Chondrocyte (in vitro differentiated cells): ENCODE data around the gene CDH11. TPM values are rescaled to one million over a fixed set of nuclear protein-coding genes. Genes with fewer than 3 reads are reported as not detected.

ENCODE experiments used
- DNase-seq: peaks from one replicate; pipeline ENCODE4 v3.0.0; 2021; ENCODE audit warnings: mixed read lengths, low spot score
- H3K27ac Mint-ChIP-seq: one replicate; pipeline ENCODE4 v1.8.0; 2021; ENCODE audit warnings: mild to moderate bottlenecking, moderate library complexity, mixed read lengths; ENCODE audit not compliant: unreplicated experiment
- H3K27me3 Mint-ChIP-seq: 2 replicates; pipeline ENCODE4 v1.8.0; 2021; ENCODE audit warnings: low read depth, mixed read lengths
- H3K36me3 Mint-ChIP-seq: 2 replicates; pipeline ENCODE4 v1.8.0; 2021; ENCODE audit warnings: low read depth, mixed read lengths
- H3K4me1 Mint-ChIP-seq: 2 replicates; pipeline ENCODE4 v1.8.0; 2021; ENCODE audit warnings: low read depth, mild to moderate bottlenecking, mixed read lengths
- H3K4me3 Mint-ChIP-seq: one replicate; pipeline ENCODE4 v1.8.0; 2021; ENCODE audit warnings: mild to moderate bottlenecking, moderate library complexity, mixed read lengths; ENCODE audit not compliant: unreplicated experiment
- H3K9me3 Mint-ChIP-seq: 2 replicates; pipeline ENCODE4 v1.8.0; 2021; ENCODE audit warnings: low read depth, mixed read lengths
- CTCF ChIP-seq: fragments of 200-600 bp; sonication (generic); IDR thresholded peaks from 2 replicates; pipeline ENCODE4 v1.5.0; 2021; ENCODE audit warnings: antibody characterized with exemption, mild to moderate bottlenecking, moderate library complexity
- total RNA-seq: library from RNA; stranded (reverse); gene quantifications from 3 replicates; pipeline ENCODE4 v1.2.1, GENCODE V29; 2021

CDH11 gene
- total RNA-seq, 1 donor from 2014 or later: 936 TPM

GRCh38 chr16:64924086-64924485 lies 197.8 kb downstream of the CDH11 start:
- Mint-ChIP-seq H3K36me3 (peaks cover 18% of the 10 kb centered on the region), H3K9me3 (peaks cover 21% of the 10 kb centered on the region), H3K4me1 (peaks cover 27% of the 10 kb centered on the region), H3K27ac (no peak overlapping the region), H3K27me3 (no peaks in the 10 kb centered on the region), H3K4me3 (no peak overlapping the region)
- DNase-seq: no peak
- TF ChIP-seq CTCF: no peak

DNA sequence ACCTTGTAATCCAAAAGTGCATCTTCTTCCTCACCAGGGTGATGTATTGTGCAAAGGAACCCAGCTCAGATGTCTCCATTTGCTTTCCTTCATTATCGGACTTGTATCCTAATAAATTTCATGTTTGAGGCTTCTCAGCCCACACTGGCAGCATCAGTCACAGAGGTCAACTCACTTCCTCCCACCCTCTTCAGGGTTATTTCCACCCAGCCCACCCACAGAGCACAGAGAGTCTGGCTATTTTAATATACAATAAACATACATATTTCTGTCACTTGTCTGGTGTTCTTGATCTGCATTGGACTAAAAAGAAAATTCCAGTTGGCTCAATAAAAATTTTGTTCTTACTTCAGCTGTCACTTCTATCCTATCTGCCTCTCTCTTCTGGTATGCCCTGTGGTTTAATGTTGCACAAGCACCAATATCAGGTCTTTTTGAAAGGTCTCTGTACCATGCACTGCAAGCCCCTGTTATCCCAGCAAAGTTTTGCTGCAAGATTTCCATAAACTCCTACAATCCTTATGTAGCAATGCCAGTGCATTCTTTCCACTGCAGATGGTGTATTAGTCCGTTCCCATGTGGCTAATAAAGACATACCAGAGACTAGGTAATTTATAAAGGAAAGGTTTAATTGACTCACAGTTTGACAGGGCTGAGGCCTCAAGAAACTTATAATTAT lies 201.8 kb downstream of the CDH11 start:
- DNase-seq: no peak
- H3K27me3 Mint-ChIP-seq: no peaks in the 10 kb centered on the region
- no peak overlapping the region for H3K4me3 Mint-ChIP-seq
- peaks cover 8% of the 10 kb centered on the region for H3K36me3 Mint-ChIP-seq
- peak overlapping the region; percentile 68 for H3K27ac Mint-ChIP-seq
- no peak for TF ChIP-seq CTCF
- peaks cover 12% of the 10 kb centered on the region for H3K9me3 Mint-ChIP-seq
- peaks cover 22% of the 10 kb centered on the region for H3K4me1 Mint-ChIP-seq

DNA sequence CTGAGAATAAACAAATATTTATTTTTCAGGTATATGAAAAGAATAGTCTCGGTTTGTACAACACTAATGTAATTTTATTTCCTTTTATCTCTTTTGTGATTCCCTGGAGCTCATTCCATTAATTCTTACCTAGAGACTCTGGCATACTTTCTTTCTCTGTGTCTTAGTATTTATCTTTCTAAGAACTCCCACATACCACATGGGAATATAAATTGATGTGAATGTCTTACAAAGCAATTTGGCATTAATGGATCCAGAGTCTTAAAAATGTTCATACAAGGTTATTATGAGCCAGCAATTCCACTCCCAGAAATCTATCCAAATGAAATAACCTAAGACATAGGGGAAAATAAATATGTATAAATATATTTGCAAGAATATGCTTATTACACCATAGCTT lies 202.7 kb downstream of the CDH11 start:
- Mint-ChIP-seq H3K9me3 (peaks cover 12% of the 10 kb centered on the region), H3K27me3 (no peaks in the 10 kb centered on the region), H3K4me3 (no peak overlapping the region), H3K4me1 (peaks cover 23% of the 10 kb centered on the region), H3K36me3 (peaks cover 8% of the 10 kb centered on the region), H3K27ac (no peak overlapping the region)
- DNase-seq: no peak
- no peak for TF ChIP-seq CTCF

DNA sequence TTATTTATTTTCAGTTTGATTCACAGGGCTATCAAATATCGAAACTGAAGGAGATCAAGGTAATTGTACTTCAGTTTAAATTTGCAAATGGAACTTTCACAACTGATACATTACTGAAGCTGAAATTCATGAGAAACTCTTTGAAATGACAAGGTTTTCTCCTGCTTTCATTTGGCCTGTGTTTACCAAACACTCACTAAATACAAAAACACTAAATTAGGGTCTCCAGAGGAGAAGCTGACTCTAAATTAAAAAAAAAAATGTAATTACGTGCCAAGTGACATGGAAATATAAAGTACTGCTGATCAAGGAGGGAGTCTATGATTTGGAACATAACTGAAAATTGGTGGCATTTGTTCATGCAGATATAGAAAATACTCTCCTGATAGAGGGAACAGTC lies 205.8 kb downstream of the CDH11 start:
- Mint-ChIP-seq H3K4me3 (no peak overlapping the region), H3K27me3 (no peaks in the 10 kb centered on the region), H3K4me1 (peaks cover 24% of the 10 kb centered on the region), H3K36me3 (peaks cover 5% of the 10 kb centered on the region), H3K9me3 (peaks cover 12% of the 10 kb centered on the region), H3K27ac (no peak overlapping the region)
- TF ChIP-seq CTCF: no peak
- DNase-seq: no peak

GRCh38 chr16:64910356-64910755 lies 211.5 kb downstream of the CDH11 start:
- Mint-ChIP-seq H3K27ac (peak overlapping the region; percentile 93), H3K4me3 (peak overlapping the region; percentile 46), H3K27me3 (no peaks in the 10 kb centered on the region), H3K36me3 (peaks cover 1% of the 10 kb centered on the region), H3K9me3 (no peaks in the 10 kb centered on the region), H3K4me1 (peaks cover 36% of the 10 kb centered on the region)
- DNase-seq: peak; percentile 83
- no peak for TF ChIP-seq CTCF
